ENCODE data around the gene PIGU. TPM values are rescaled to one million over a fixed set of nuclear protein-coding genes. Genes with fewer than 3 reads are reported as not detected.
"Not testable (repeated sequence)": the region's sequence is repeated elsewhere in the genome, so short reads cannot be mapped to it uniquely, and the experiment has no call there.

Gene PIGU
- polyA plus RNA-seq, 4 donors = 37.0 to 46.1 (median 41.3) TPM

DNA sequence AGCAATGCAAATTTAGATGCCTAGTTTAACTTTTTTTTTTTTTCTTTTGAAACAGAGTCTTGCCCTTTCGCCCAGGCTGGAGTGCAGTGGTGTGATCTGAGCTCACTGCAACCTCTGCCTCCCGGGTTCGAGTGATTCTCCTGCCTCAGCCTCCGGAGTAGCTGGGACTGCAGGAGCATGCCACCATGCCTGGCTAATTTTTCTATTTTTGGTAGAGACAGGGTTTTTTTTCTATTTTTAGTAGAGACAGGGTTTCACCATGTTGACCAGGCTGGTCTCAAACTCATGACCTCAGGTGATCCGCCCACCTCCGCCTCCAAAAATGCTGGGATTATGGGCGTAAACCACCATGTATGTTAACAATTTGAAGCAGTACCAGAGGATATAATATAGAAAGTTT, 158.0 kb downstream of the PIGU start:
- DNase-seq (ENCODE audit: low read depth in 4 of 4, low spot score in 2 of 4) = not testable (repeated sequence)

DNA sequence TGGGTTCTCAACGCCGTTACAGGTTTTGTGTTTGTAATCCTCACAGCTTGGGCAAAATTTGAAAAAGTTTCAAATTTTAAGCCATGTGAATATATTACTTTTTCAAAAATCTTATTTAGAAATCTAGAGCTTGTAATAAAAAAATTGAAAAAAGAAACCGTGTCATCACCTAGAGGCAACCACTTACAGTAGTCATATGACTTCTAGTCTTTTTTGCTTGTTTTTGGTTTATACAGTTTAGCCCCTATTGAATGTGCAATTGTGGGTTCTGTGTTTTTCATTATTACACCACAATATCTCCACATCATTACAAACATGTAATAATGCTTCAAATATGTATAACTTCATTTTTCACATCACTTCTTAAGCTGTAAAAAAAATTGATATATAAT, 159.8 kb downstream of the PIGU start:
- no peak for DNase-seq (ENCODE audit: low read depth in 4 of 4, low spot score in 2 of 4)

DNA sequence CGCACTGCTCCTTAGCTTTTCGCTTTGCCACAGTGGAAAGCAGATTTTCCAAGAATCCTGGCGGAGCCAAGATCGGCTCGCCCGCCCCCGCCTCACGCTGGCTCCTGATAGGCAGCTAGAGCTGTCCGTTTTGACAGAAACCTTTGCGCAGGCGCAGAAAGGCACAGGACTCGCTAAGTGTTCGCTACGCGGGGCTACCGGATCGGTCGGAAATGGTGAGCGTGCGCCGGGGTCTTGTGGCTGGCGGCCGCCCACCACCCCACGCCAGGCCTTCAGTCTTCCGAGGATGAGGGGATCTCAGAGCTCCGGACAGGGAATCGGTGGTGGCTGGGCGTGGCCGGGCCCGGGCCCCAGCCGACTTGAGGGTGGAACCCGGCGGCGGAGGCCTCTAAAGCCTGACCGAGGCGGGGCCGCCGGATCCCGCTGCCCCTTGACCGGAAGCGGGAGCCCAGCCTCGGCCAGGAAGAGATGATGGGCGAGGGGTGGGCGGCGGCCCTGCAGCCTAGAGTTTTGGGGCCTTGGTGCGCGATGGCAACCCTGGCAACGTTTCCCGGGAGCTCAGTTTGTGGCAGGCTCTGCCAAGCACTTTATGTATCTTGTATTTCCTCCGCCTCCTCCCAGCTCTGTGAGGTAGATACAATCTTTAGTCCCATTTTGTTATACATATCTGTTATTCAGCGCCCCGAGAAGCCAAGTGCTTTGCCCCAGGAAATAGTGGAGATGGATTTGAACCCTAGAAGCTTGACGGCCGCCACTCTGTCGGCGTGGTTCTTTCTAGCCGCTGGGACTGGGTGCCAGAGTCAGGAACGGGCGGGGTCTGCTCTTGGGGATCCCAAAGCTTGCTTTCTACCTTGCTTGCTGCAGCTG, 160.4 kb downstream of the PIGU start, which contains the start of gene DYNLRB1:
Gene DYNLRB1, plus strand, starts transcription at position 176 of the 867 bp plus-strand sequence. Its CDS starts 37 bp downstream, at position 213.
- peak; percentile 94 to 97 (median 97) for DNase-seq (ENCODE audit: low read depth in 4 of 4, low spot score in 2 of 4)

DNA sequence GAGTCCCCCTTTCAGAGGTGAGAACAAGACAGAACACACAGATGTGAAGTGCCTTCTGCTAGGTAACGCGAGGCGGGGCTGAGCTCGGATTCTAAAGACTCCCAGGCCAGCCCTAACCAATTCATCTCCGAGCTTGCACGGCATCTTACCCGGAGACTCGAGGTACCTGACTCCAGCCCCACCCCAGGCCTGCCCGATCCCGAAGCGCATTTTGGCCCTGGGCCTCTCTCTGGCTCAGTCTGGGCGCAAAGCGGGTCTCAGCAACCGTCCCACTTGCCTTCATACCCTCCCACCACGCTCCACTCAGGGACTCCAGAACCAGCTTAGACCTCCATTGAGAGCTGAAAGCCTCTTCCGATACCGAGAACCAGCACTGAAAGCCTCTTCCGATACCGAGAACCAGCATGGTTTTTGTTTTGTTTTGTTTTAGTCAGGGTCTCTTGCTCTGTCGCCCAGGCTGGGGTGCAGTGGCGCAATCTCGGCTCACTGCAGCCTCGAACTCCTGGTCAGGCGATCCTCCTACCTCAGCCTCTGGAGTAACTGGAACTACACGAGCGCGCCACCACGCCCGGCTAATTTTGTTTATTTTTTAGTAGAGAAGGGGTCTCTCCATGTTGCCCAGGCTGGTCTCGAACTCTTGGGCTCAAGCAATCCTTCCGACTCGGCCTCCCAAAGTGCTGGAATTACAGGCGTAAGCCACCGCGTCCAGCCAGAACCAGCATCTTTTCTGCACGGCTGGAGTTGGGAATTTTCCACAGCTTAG, 161.2 kb downstream of the PIGU start:
- peak in 2 of 4 donors; percentile 35 to 43 for DNase-seq (ENCODE audit: low read depth in 4 of 4, low spot score in 2 of 4)

DNA sequence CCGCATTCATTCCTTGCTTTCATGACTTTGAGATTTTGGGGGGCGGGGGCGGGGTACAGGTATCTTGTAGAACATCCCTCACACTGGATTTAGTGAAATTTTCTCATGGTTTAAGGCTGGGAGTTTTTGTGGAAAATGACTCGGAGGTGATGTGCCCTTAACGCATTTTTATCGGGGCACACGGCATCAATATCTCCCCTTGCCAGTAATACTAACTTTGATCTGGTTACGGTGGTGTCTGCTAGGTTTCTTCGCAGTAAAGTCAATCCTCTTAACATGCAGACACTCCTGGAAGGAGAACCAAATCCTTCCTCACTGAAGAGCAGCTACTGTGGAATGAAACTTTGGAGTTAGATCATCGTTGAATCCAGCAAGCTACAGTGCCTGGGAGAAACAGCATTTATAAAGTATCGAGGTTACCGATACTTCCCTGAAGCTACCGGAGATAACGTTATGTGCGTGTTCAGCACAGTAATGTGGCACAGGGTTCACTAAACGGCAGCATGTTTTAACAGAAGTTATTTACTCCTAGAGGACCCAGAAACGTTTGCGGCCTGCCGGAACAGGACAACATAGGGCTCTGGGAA, 161.9 kb downstream of the PIGU start:
- no peak for DNase-seq (ENCODE audit: low read depth in 4 of 4, low spot score in 2 of 4)

DNA sequence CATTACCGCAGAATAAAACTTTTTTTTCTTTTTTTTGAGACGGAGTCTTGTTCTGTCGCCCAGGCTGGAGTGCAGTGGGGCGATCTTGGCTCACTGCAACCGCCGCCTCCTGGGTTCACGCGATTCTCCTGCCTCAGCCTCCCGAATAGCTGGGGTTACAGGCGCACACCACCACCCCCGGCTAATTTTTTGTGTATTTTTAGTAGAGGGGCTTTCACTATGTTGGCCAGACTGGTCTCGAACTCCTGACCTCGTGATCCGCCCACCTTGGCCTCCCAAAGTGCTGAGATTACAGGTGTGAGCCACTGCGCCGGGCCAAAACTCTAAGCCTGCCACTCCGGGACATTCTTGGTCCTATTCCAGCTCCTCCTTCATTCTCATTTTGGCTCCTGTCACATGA, 162.9 kb downstream of the PIGU start:
- DNase-seq (ENCODE audit: low read depth in 4 of 4, low spot score in 2 of 4) = not testable (repeated sequence)

DNA sequence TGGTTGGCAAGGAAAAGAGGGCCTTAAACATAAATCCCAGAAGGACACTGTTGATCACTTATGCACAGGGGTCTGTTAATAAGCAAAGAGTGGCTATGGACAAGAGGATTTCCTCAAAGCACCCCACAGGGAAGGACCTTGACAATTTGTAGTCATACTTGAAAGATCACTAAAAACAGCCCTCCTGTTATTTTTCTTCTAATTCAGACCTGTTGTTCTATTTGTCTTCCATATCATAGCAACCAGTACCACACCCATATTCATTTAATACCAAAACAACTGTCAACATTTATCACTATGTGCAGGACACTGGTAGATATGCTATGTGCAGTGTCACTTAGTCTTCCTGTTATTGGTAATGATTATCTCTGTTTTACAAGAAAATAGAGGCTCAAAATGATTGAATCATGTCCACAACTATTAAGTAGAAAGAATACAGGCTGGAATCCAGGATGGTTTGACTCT, 163.9 kb downstream of the PIGU start:
- no peak for DNase-seq (ENCODE audit: low read depth in 4 of 4, low spot score in 2 of 4)

DNA sequence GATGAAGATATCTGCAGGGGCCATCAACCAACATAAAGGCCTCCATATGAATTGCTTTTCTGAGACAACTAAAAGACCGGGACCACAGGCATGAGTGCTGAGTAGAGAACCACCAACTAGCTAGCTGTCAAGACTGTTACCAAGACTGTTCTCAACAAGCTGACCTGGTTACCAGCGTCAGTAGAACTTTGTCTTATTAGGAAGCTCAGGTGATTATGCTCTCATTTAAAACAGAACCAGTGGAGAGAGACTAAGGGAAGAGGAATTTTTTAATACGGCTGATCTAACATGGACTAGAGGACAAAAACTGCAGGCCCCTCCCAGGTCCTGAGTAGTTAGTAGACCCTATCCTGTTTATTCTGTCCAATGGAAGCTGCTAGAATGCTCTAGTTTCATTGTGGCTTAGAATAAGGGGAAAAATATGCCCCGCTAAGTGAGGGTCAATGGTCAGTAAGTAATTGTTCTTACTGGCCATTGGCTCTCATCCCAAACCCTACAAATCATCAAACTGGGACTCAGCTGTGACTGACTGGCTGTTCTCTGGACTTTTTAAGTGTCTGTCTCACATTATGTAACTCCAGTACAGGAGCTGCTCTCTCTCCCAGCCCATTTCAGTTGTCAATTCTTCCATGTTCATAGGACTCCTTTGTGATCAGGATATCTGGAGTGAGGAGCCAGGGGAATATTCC, 164.5 kb downstream of the PIGU start:
- DNase-seq (ENCODE audit: low read depth in 4 of 4, low spot score in 2 of 4) = no peak

DNA sequence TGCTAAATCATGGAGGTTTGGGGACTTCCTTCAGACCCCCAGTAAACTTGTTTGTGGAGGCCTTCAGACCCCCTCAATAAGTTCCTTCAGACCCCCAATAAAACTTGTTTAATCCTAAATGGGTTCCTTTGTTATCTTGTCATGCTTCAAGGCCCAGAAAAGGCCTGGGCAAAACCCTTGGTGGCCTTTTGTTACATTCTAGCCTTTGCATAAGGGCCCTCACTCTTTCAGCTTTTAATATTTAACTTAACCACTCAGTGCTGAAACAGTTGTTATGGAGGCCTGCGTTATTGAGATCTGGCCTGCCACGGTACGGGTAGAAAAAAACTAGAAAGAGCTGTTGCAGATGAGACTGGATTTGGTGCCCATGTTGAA, 165.0 kb downstream of the PIGU start:
- DNase-seq (ENCODE audit: low read depth in 4 of 4, low spot score in 2 of 4) = no peak

DNA sequence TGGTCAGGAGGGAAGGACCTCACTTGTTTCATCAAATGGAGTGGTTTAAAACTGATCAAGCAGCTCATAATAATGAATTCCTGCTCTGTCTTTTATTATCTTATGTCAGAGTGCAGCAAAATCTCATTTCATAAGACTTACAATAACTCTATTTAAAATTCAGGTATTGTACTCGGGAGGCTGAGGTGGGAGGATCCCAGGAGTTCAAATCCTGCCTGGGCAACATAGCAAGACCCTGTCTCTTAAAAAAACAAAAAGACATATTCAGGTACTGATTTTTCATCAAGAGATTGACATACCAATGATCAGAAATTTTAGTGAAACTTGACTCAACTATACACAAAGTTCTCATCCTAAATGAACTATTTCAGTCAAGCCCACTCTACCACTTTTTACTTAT, 166.3 kb downstream of the PIGU start:
- DNase-seq (ENCODE audit: low read depth in 4 of 4, low spot score in 2 of 4) = no peak

Other genes with a start within 250 kb of the PIGU start
- gene DYNLRB1, start 160.7 kb downstream of the PIGU start, polyA plus RNA-seq (ENCODE audit: insufficient read length in 4 of 4) = 100 to 1,000 TPM; 184 to 213 (median 198) TPM
- 10 to 100 TPM; 20.0 to 40.9 (median 31.5) TPM for gene MAP1LC3A, start 118.4 kb downstream of the PIGU start, polyA plus RNA-seq (ENCODE audit: insufficient read length in 4 of 4)
- 10 to 100 TPM; 11.0 to 14.9 (median 12.4) TPM for gene TP53INP2, start 27.3 kb upstream of the PIGU start, polyA plus RNA-seq (ENCODE audit: insufficient read length in 4 of 4)
- 10 to 100 TPM; 43.9 to 52.0 (median 48.0) TPM for gene NCOA6, start 148.6 kb upstream of the PIGU start, polyA plus RNA-seq (ENCODE audit: insufficient read length in 4 of 4)
- 10 to 100 TPM; 16.0 to 39.1 (median 29.1) TPM for gene GGT7, start 195.8 kb upstream of the PIGU start, polyA plus RNA-seq (ENCODE audit: insufficient read length in 4 of 4)
- gene ACSS2, start 199.5 kb upstream of the PIGU start, polyA plus RNA-seq (ENCODE audit: insufficient read length in 4 of 4) = 10 to 100 TPM; 35.8 to 50.2 (median 41.9) TPM

All from left renal cortex interstitium (tissue), 4 donors.